Stimulated activated CD4-positive, alpha-beta T cell treated with anti-CD3 and anti-CD28 coated beads, Interleukin-15, amount 100 ng/mL, for 48 hours (primary cell): ENCODE measurements around the gene MFAP4.

Experiments used
- DNase-seq, 2 donors: peaks; one replicate each; pipeline ENCODE4 v3.0.0-alpha.2; 2020; ENCODE audit warnings: low read depth in 2 of 2

Gene MFAP4

GRCh38 chr17:19333736-19334290 lies 53.2 kb downstream of the MFAP4 start:
- DNase-seq, result no peak
